NCI-H2227 treated with DMSO at 0.1 percent for 48 hours (cell line): ENCODE results near the gene SYNE2.
A peak's percentile ranks its signal among the peaks of the same experiment; 100 is the strongest.
"Not testable (repeated sequence)": the region's sequence is repeated elsewhere in the genome, so short reads cannot be mapped to it uniquely, and the experiment has no call there.

Source experiments
- DNase-seq: peaks from one replicate; lab custom pipeline; 2025; lab: John Stamatoyannopoulos, UW

Gene SYNE2, protein sequence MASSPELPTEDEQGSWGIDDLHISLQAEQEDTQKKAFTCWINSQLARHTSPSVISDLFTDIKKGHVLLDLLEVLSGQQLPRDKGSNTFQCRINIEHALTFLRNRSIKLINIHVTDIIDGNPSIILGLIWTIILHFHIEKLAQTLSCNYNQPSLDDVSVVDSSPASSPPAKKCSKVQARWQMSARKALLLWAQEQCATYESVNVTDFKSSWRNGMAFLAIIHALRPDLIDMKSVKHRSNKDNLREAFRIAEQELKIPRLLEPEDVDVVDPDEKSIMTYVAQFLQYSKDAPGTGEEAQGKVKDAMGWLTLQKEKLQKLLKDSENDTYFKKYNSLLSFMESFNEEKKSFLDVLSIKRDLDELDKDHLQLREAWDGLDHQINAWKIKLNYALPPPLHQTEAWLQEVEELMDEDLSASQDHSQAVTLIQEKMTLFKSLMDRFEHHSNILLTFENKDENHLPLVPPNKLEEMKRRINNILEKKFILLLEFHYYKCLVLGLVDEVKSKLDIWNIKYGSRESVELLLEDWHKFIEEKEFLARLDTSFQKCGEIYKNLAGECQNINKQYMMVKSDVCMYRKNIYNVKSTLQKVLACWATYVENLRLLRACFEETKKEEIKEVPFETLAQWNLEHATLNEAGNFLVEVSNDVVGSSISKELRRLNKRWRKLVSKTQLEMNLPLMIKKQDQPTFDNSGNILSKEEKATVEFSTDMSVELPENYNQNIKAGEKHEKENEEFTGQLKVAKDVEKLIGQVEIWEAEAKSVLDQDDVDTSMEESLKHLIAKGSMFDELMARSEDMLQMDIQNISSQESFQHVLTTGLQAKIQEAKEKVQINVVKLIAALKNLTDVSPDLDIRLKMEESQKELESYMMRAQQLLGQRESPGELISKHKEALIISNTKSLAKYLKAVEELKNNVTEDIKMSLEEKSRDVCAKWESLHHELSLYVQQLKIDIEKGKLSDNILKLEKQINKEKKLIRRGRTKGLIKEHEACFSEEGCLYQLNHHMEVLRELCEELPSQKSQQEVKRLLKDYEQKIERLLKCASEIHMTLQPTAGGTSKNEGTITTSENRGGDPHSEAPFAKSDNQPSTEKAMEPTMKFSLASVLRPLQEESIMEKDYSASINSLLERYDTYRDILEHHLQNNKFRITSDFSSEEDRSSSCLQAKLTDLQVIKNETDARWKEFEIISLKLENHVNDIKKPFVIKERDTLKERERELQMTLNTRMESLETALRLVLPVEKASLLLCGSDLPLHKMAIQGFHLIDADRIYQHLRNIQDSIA (N-terminal part only)

DNA sequence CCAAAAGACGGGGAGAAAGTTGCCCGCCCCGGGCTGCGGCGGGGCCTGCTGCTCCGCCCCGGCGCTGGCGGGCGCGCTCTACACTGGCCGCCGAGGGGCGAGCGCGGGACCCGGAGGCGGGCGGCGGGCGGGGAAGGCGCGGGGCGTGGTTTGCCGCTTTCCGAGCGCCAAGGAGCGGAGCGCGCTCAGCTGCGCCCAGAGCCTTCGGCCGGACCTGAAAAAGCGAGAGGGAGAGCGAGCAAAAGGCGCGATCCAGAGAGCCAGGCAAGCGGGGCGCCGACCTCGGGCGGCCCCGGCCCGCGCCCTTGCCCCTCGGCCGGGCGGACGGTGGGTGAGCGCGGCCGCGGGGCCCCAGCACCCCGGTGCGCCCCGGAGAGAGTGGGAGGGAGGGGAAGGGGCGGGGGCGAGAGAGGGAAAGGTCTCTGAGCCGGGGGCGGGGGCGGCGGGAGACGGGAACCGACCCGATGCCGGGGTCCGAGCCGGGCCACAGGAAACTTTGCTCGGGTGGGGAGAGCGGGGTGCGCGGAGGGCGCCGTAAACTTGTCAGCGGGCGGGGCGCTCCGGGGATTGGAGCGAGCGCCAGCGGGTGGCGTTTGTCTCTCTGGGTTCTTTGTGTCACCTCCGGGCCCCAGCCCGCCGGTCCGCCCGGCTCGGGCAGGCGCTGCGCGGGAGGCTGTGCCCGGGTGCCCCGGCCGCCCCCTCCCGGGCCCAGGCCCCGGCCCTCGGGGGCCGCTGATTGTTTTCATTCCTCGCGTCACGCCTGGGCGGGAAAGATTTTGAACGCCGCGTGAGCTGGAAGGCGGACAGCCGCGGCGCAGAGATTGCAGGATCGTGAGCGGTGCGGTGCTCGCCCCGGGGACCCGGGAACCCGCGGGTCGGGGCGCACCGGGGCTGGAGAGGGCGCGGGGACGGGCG lies at the start of gene SYNE2:
Gene SYNE2 (plus strand): TSS at position 188 of the 915 bp plus-strand sequence. CDS start 56,145 bp downstream, outside the sequence.
- peak; percentile 77 for DNase-seq

DNA sequence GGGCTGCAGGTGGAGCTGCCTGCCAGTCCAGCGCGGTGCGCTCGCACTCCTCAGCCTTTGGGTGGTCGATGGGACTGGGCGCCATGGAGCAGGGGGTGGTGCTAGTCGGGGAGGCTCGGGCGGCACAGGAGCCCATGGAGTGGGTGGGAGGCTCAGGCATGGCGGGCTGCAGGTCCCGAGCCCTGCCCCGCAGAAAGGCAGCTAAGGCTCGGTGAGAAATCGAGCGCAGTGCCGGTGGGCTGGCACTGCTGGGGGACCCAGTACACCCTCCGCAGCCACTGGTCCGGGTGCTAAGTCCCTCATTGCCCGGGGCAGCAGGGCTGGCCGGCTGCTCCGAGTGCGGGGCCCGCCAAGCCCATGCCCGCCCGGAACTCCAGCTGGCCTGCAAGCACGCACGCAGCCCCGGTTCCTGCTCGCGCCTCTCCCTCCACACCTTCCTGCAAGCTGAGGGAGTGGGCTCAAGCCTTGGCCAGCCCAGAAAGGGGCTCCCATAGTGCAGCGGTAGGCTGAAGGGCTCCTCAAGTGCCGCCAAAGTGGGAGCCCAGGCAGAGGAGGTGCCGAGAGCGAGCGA lies 49.5 kb upstream of the SYNE2 start:
- DNase-seq, result not testable (repeated sequence)

DNA sequence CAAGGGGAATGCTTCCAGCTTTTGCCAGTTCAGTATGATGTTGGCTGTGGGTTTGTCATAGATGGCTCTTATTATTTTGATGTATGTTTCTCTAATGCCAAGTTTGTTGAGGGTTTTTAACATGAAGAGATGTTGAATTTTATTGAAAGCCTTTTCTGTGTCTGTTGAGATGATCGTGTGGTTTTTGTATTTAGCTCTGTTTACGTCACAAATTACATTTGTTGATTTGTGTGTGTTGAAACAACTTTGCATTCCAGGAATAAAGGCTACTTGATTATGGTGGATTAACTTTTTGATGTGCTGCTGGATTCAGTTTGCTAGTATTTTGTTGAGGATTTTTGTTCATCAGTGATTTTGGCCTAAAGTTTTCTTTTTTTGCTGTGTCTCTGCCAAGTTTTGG lies 46.7 kb upstream of the SYNE2 start:
- DNase-seq, result not testable (repeated sequence)

DNA sequence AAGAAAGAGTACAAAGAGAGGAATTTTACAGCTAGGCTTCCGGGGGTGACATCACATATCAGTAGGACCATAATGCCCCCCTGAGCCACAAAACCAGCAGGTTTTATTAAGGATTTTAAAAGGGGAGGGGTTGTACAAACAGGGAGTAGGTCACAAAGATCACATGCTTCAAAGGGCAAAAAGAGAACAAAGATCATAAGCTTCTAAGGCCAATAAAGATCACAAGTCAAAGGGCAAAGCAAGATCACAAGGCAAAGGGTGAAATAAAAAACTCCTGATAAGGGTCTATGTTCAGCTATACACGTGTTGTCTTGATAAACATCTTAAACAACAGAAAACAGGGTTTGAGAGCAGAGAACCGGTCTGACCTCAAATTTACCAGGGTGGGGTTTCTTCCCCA lies 41.1 kb upstream of the SYNE2 start:
- DNase-seq, result not testable (repeated sequence)

DNA sequence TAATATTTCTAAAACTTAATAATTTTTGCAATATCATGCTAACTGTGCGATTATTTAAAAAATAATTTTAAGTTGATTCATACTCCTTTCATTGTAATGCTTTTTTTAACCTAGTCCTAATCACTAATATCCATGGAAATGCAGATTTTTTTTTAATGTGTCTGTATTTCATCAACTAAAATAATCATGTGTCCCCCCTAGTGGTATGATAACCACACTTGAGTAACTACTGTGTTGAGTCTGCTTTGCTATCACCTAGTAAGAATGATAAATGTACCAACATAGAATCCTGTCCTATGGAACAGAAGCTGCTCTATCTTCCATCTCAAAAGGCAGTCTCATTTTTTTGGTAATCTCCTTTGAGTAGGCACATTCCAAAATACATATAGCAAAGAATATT lies 19.1 kb upstream of the SYNE2 start:
- no peak for DNase-seq

DNA sequence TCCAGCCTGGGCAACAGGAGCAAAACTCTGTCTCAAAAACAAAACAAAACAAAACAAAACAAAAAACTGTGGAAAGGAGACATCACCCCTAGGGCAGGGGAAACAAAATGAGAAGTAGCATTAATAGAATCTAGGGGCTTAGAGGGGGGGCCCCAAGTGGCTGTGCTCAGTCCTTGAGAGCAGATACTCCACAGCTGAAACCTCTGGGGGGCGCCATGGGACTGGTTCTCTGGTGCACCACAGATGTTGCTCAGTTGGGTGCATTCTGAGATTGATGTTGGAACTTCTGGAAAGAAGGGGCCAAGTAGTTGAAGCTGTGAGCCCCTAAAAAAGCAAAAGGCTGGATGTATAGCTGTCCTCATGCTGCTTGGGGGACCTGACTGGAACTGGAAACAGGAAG lies 11.8 kb upstream of the SYNE2 start:
- DNase-seq, result no peak

DNA sequence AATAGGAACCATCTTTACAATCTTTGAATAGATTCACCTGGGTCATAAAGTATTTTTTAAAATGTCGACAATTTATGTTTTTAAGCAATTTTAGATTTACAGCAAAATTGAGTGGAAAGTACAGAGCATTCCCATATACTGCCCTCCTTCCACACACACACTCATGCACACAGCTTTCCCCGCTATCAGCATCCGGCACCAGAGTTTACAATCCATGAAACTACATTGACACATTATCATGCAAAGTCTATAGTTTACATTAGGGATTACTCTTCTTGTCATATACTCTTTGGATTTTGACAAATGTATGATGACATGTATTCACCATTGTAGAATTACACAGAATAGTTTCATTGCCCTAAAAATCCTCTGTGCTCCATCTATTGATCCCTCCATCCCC lies 9.0 kb upstream of the SYNE2 start:
- DNase-seq, result no peak

DNA sequence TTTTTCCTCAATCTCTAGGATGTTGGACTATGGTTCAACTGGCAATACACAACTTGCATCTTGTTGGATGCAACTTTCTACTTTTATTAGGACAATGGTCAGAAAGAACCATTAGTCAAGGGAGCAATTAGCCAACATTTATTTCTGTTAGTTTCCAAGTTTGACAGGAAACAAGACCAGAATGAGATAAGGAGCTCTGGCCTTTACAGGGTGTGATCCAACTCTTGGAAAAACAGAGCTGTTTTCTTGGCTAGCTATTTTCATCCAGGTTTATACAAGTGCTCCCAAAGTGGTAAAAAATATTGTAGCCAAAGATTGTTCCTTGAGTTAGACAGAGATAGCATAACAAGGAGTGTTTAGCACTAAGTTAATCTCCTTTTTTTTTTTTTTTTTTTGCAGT lies 3.9 kb upstream of the SYNE2 start:
- DNase-seq, result no peak

DNA sequence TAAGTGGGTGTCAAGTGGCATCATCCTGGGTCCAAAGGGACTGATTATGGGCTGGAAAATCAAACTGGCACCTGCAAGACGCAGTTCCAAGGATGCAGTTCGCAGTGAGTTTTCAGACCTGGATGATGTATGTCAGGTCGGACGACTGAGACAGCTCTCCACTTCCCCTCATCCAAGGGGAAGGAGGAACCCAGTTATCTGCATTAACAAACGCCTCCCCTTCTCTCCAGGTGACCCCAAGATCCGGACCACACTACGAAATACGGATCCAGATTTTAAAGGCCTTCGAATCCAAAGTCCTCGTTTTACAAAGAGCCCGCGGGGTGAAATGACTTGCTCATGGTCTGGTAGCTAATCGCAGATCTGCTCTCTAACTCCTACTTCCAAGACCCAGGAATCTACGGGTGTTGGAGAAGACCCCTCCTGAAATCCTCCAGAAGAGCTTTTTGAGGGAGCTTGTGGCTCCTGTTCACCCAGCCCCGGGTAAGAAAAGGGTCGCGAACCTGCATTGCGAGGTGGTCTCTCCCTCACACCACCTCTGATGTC lies 460 bp upstream of the SYNE2 start:
- peak; percentile 77 for DNase-seq

DNA sequence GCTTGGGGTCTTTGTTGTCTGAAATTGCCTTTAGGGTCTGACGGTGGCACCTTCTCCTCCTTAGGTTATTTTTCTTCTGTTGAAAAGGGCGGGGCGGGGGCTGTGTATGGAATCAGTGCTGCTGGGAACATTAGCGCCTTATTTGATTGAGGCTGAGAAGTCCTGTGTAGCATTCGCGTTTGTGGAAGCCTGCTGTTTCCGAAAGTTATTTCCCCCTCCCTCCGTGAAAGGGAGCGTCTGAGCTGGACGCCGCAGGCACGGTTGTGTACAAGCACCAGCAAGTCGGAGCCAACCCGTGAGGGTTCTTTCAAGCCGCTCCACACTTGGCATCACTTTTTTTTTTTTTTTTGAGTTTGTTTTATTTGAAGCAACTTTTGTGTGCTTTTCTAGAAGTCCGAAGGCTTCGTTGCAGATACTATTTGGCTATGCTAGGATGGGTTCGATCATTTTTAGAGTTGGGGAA lies 1.1 kb downstream of the SYNE2 start:
- DNase-seq, result peak; percentile 21

DNA sequence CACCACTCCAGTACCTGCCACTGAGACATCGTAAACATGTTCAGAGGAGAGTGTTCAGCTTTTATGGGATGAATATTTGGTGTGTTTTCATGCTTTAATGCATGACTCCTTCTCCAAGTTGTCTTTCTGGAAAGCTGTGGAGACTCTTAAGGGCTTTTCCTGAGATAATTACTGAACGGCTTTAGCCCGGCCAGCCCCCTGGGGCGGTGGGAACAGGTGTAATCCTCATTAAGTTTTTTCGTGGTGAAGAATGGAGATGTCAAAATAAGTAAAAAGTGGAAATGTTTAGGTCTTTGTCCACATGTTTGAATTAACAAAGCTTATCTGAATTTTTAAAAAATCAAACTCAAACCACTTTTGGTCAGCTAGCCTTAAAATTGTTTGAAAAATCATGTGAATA lies 1.5 kb downstream of the SYNE2 start:
- DNase-seq, result no peak

DNA sequence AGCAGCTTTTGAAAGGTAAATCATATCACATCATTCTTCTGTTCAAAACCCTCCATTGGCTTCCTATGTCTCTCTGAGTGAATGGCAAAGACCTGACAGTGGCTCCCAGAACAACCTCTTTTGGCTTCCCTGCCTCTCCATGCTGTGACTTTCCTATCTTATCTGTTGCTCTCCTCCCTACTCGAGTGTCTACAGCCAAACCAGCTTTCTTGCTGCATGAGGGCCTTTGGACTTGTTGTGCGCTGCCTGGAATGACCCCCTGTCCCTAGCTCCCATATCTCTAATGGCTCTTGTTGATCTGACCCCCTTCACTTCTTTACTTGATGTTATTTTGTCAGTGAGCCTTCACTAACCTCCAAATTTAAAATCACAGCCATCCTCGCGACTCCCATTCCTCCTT lies 2.5 kb downstream of the SYNE2 start:
- DNase-seq, result no peak

DNA sequence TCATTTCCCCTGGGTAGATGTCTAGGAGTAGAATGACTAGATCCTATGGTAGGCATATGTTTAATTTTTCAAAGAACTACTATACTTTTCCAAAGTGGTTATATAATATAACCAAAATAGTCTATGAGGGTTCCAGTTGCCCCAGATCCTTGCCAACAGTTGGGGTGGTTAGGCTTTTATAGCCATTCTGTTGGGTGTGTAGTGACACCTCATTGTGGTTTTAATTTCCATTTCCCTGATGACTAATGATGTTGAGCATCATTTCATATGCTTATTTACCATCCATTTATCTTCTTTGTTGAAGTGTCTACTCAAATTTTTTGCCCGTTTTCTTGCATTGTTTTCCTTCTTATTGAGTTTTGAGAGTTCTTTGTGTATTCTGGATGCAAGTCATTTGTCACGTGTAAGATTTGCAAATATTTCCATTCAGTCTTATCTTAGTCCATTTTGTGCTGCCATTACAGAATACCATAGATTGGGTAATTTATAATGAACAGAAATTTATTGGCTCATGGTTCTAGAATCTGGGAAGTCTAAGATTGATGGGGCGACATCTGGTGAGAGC lies 4.7 kb downstream of the SYNE2 start:
- DNase-seq, result no peak

DNA sequence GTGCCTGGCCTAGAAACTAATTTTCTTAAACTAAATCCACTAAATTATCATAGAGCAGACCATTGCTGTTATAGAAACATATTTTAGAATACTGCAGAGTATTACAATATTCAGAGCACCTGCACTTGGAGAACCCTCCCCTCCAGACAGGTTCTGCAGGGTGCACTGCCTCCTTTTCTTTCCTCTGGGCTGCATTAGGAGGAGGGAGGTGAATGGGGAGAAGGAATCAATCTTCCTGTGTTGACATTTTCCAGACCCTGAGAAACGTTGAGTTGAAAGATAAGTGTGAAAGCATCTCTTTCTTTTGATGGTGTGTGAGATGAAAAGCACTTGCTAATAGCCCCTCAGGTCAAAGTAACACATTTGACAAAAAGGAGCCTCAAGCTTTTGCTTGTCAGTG lies 7.3 kb downstream of the SYNE2 start:
- peak; percentile 66 for DNase-seq

DNA sequence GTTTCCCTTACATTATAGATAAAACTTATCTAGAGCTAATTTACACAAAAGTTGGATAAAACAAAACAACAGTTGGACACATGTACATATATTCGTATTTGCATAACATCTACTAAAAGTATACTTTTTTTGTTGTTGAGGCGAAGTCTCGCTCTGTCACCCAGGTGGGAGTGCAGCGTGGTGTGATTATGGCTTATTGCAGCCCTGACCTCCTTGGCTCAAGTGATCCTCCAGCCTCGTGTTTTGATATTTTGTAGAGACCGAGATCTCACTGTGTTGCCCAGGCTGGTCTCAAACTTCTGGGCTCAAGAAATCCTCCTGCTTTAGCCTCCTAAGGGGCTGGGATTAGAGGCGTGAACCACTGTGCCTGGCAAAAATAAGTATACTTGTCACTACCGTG lies 9.4 kb downstream of the SYNE2 start:
- no peak for DNase-seq

DNA sequence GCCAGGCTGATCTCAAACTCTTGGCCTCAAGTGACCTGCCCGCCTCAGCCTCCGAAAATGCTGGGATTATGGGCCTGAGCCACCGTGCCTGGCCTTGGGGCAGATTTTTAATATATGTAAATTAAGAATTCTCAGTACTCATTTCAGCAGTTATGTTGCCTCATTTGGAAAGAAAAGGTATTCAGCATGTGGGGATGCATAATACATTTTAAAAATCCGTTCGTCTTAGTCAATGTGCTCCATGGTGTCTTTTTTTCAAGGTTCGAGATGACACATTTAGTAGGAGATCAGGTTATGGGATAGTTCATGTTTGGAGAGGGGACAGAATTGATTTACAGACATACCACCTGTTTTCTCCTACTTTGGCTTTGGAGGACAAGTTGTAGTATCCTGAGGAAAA lies 10.2 kb downstream of the SYNE2 start:
- no peak for DNase-seq

DNA sequence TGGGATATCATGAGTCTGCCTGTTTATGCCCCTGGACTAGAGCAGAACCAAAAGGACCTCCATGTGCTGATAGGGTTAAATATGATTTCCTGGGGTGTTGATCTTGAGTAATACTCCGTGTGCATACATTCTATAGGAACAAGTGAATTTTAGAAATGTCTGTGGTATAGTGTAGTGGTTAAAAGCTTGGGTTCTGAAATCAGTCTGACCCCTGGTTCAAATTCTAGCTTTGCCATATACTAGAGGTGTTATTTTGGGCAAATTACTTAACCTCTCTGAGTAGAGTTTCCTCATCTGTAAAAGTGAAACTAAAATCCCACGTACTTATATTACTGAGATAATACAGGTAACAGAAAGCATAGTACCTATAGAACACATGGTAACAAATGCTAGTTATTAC lies 12.0 kb downstream of the SYNE2 start:
- not testable (repeated sequence) for DNase-seq

DNA sequence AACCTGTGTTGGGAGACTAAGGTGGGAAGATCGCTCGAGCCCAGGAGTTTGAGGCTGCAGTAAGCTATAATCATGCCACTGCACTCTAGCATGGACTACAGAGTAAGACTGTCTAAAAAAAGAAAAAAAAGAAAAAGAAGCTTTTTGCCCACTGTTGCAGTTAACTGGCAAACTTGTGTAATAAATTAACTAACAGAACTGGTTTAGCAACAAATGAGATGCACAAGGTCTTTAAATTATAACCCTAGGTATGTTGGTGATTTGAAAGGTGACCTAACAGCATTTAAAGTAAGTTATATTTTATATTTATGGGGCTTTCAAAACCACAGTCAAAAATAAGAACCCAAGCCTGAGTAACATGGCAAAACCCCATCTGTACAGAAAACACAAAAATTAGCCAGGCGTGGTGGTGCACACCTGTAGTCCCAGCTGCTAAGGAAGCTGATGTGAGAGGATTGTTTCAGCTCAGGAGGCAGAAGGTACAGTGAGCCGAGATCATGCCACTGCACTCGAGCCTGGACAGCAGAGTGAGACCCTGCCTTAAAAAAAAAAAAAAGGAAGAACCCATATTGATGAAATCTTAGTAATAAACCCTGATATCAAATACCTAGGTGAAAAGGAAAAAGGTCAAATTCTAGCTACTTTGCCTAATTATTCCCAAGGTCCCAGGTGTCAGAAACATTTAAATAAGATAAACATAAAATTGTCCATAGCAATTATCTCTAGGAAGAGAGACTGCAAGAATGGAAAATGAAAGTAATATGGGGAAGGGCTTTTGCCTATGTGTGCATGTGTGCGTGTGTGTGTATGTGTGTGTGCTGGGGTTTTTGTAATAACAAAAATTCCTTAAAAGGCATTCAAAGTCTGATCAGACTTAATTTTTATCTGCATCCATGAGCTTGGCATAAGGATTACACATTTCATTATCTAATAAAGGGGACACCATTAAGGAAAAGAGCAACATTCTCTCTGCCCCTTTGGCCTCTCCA lies 15.4 kb downstream of the SYNE2 start:
- no peak for DNase-seq
